ENCODE measurements around the gene STOX2. TPM values are rescaled to one million over a fixed set of nuclear protein-coding genes. Genes with fewer than 3 reads are reported as not detected.

Gene STOX2, protein sequence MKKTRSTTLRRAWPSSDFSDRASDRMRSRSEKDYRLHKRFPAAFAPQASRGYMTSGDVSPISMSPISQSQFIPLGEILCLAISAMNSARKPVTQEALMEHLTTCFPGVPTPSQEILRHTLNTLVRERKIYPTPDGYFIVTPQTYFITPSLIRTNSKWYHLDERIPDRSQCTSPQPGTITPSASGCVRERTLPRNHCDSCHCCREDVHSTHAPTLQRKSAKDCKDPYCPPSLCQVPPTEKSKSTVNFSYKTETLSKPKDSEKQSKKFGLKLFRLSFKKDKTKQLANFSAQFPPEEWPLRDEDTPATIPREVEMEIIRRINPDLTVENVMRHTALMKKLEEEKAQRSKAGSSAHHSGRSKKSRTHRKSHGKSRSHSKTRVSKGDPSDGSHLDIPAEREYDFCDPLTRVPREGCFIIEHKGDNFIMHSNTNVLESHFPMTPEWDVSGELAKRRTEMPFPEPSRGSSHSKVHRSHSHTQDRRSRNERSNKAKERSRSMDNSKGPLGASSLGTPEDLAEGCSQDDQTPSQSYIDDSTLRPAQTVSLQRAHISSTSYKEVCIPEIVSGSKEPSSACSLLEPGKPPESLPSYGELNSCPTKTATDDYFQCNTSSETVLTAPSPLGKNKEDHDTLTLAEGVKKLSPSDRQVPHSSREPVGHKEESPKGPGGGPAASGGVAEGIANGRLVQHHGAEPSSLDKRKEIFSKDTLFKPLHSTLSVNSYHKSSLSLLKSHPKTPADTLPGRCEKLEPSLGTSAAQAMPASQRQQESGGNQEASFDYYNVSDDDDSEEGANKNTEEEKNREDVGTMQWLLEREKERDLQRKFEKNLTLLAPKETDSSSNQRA (N-terminal part only)
- total RNA-seq = 2.5 and 3.9 TPM in 2 replicates

DNA sequence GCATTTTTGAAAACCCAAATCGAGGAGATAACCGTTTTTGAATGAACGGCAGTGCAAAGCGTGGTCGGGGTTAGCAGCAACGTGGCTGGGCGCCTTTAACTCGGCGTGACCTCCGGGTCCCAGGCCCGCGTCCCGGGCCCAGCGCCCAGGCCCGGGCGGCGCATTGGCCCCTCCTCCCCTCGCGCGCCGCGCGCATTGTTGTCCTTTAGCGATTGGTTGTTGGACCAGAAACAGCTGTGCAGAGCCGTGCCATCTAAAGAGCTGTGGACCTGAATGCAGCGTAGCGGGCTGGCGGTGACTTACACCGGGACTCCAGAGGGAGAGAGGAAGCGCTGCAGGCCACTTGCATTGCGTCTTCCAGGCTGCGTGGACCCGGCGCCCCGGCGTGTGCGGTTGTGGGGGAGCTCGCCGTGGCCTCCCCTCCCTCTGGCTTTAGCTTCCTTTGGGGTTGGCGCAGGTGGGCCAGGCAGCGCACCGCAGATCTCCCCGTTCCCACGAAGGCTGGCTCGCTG, at the start of gene STOX2:
TSS of gene STOX2 (plus strand) at position 227 of the 512 bp plus-strand sequence. CDS start 1,484 bp downstream, outside the sequence.

Other genes starting within 250 kb of the STOX2 start
- 22.8 and 32.8 TPM in 2 replicates for gene RWDD4, start 246.1 kb upstream of the STOX2 start, total RNA-seq
- 40.5 and 55.0 TPM in 2 replicates for gene TRAPPC11, start 246.0 kb upstream of the STOX2 start, total RNA-seq